Astrocyte of the cerebellum (primary cell): ENCODE data around the gene NUAK2.

ENCODE experiments used
- DNase-seq: peaks from one replicate; pipeline ENCODE4 v3.0.0-alpha.2; 2011; ENCODE audit warnings: low read depth
- H3K4me3 ChIP-seq: 2 replicates; pipeline ENCODE4 v1.5.1; 2011; ENCODE audit warnings: mild to moderate bottlenecking, low read depth, low read length, moderate library complexity
- in situ Hi-C: cut with HindIII; loops from 2 replicates; pipeline ENCODE4 v1.10.0; 2017; ENCODE audit warnings: low sequenced_read_pairs
- TF ChIP-seq, protein P1 (sequence below): IDR thresholded peaks from 2 replicates; pipeline ENCODE4 v1.5.1; 2012; ENCODE audit warnings: low read length, low read depth, moderate library complexity, mild to moderate bottlenecking; ENCODE audit errors: missing control alignments

Gene NUAK2

DNA sequence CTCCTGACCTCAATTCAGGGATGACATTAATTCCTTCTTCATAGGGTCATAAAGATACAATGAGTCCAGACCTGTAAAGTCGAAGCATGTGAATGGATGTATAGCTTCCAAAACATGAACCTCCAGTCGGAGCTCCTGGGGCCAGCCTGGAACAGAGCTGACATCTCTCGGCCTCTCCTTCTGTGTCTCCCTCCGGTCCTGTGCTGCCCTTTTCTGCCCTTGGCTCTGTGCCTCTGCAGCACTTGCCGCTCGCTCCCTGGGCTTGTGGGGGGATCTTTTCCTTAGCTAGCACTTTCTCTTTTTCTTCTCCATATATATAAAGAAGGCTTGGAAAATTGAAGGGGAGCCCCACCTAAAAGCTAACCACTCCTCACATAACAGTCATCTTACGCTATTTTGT, 51.3 kb downstream of the NUAK2 start:
- DNase-seq: no peak
- TF ChIP-seq, protein P1, sequence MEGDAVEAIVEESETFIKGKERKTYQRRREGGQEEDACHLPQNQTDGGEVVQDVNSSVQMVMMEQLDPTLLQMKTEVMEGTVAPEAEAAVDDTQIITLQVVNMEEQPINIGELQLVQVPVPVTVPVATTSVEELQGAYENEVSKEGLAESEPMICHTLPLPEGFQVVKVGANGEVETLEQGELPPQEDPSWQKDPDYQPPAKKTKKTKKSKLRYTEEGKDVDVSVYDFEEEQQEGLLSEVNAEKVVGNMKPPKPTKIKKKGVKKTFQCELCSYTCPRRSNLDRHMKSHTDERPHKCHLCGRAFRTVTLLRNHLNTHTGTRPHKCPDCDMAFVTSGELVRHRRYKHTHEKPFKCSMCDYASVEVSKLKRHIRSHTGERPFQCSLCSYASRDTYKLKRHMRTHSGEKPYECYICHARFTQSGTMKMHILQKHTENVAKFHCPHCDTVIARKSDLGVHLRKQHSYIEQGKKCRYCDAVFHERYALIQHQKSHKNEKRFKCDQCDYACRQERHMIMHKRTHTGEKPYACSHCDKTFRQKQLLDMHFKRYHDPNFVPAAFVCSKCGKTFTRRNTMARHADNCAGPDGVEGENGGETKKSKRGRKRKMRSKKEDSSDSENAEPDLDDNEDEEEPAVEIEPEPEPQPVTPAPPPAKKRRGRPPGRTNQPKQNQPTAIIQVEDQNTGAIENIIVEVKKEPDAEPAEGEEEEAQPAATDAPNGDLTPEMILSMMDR: no peak
- H3K4me3 ChIP-seq: no peak overlapping the region
- in situ Hi-C loops: no loop called here

DNA sequence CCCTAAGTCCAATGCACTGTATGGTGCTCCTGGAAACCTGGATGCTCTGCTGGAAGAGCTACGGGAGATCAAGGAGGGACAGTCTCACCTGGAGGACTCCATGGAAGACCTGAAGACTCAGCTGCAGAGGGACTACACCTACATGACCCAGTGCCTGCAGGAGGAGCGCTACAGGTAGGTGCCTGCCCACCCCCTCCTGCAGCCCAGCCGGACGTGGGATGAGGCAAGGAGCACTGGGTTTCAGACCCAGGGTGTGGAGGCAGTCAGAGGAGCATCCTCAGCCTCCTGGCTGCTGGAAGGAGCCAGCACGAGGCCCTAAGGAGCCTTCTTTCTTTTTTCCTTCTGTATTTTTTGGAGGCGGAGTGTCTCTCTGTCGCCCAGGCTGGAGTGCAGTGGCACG, 51.8 kb downstream of the NUAK2 start:
- DNase-seq: no peak
- TF ChIP-seq, protein P1: no peak
- no peak overlapping the region for H3K4me3 ChIP-seq
- in situ Hi-C loops: no loop called here

DNA sequence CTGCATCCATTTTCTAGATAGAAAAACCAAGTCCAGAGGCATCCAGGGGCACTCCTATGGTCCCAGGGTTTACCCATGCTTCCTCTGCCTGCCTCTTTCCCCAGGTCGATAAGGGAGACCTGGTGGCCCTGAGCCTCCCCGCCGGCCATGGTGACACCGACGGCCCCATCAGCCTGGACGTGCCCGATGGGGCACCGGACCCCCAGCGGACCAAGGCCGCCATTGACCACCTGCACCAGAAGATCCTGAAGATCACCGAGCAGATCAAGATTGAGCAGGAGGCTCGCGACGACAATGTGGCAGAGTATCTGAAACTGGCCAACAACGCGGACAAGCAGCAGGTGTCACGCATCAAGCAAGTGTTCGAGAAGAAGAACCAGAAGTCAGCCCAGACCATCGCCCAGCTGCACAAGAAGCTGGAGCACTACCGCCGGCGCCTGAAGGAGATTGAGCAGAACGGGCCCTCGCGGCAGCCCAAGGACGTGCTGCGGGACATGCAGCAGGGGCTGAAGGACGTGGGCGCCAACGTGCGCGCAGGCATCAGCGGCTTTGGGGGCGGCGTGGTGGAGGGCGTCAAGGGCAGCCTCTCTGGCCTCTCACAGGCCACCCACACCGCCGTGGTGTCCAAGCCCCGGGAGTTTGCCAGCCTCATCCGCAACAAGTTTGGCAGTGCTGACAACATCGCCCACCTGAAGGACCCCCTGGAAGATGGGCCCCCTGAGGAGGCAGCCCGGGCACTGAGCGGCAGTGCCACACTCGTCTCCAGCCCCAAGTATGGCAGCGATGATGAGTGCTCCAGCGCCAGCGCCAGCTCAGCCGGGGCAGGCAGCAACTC, 52.5 kb downstream of the NUAK2 start:
- no peak overlapping the region for H3K4me3 ChIP-seq
- DNase-seq: no peak
- TF ChIP-seq, protein P1: no peak
- in situ Hi-C loops: no loop called here

DNA sequence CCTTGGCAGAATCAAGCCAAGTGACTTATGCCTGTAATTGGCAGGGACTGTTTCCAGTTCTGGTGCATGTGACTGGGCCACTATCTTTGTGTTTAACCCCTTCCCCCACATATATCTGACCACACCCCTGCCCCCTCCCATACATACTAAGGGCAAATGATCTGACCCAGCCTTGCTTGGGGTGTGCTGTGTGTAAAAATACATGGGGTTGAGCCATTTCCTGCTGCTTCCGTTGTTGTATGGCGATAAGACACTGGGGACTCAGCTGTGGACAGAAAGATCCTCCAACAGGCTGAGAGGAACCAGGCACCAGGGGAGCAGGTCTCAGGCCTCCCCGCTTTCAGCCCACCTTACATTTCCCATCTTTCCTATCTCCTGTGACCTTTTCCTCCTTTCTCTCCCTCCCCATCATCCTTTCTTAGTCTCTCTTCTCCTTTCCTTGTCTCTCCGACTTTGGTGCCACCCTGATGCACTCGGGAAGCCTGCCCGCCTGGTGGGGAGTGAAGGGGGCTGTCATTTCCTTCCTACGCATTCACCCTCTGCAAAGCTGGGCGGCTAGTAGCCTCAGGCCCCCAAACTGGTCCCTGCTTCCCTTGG, 54.1 kb downstream of the NUAK2 start:
- no peak for DNase-seq
- in situ Hi-C loops: no loop called here
- H3K4me3 ChIP-seq: no peak overlapping the region
- TF ChIP-seq, protein P1: no peak

DNA sequence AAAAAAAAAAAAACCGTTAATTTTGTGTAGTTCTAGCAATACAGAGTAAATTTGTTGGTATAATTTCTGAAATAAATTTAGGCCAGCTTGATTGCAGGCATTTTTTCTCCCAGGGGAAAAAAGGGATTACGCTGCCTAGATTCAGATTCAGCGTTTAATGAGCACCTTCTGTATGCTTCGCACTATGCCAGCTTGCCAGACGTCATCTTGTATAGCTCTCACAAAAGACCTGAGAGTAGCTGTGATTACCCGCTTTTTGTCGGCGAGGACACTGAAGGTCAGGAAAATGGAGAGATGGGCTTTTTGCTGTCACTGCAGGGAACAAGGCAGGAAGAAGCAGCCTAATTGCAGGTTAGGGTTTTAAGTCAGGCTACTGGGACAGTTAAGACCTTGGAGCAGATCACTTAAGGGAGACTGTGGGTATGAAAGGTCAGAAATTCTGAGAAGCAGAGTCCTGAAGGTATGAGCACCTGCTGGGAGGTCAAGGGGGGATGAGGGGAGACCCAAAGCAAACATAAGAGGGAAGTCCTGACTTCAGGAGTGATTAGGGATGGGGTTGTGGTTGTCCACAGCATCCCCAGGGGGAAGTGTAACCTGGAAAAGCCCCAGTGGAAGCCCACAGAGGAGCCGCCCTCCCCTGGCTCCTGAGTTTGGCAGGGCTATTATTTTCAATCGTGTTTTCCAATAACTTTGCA, 54.8 kb downstream of the NUAK2 start:
- in situ Hi-C loops: no loop called here
- no peak overlapping the region for H3K4me3 ChIP-seq
- TF ChIP-seq, protein P1: no peak
- no peak for DNase-seq

DNA sequence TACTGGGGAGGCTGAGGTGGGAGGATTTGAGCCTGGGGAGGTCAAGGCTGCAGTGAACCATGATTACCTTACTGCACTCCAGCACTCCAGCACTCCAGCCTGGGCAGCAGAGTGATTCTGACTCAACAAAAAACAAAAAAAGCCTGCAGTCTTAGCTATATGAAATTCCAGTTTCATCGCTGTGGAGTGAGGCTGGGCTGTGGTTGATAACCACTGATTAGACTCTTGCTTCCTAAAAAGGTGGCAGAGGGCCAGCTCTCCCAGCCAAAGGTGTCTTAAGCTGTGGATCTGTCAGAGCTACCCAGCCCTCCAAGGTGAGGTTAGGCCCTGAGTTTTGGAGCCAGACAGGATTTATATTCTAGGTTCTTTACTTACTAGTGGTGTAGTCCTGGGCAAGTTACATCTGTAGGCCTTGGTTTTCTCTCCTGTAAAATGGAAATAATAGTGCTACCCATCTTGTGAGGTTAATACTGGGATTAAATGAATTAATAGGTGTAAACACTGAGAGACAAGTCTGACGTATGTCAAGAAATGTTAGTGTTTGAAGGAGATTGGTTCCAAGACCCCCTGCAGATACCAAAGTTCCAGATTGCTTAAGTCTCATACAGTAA, 57.9 kb downstream of the NUAK2 start:
- H3K4me3 ChIP-seq: no peak overlapping the region
- DNase-seq: no peak
- TF ChIP-seq, protein P1: no peak
- in situ Hi-C loops: no loop called here
